Endodermal cell (in vitro differentiated cells): ENCODE results near the gene PTPRN2. TPM values are rescaled to one million over a fixed set of nuclear protein-coding genes. Genes with fewer than 3 reads are reported as not detected.

Experiments
- DNase-seq: peaks from one replicate; pipeline ENCODE4 v3.0.0-alpha.2; 2017
- H3K27ac ChIP-seq: 2 replicates; pipeline ENCODE4 v1.5.1; 2013; ENCODE audit warnings: mild to moderate bottlenecking, low read depth, low read length, moderate library complexity
- H3K27me3 ChIP-seq: 2 replicates; pipeline ENCODE4 v1.6.1; 2013; ENCODE audit warnings: mild to moderate bottlenecking, low read length, moderate library complexity; ENCODE audit not compliant: insufficient read depth, control insufficient read depth, poor library complexity, severe bottlenecking
- H3K36me3 ChIP-seq: 2 replicates; pipeline ENCODE4 v1.7.0; 2013; ENCODE audit warnings: mild to moderate bottlenecking, low read length, moderate library complexity; ENCODE audit not compliant: control insufficient read depth, insufficient read depth
- H3K4me1 ChIP-seq: one replicate; pipeline ENCODE4 v1.7.0; 2013; ENCODE audit warnings: low read length; ENCODE audit not compliant: control insufficient read depth, insufficient read depth
- H3K4me3 ChIP-seq: 2 replicates; pipeline ENCODE4 v1.5.1; 2013; ENCODE audit warnings: mild to moderate bottlenecking, low read length, moderate library complexity
- H3K9ac ChIP-seq: 2 replicates; pipeline ENCODE4 v1.6.1; 2013; ENCODE audit warnings: mild to moderate bottlenecking, low read length, moderate library complexity; ENCODE audit not compliant: poor library complexity, severe bottlenecking; ENCODE audit errors: extremely low read depth
- H3K9me3 ChIP-seq: 2 replicates; pipeline ENCODE4 v1.6.1; 2013; ENCODE audit warnings: mild to moderate bottlenecking, low read length, moderate library complexity; ENCODE audit not compliant: control insufficient read depth
- H3K27ac Mint-ChIP-seq: 2 replicates; pipeline ENCODE4 v1.8.0; 2020; ENCODE audit warnings: mixed read lengths
- H3K27me3 Mint-ChIP-seq: 2 replicates; pipeline ENCODE4 v1.8.0; 2021; ENCODE audit warnings: mild to moderate bottlenecking, mixed read lengths; ENCODE audit not compliant: insufficient read depth
- H3K36me3 Mint-ChIP-seq: 2 replicates; pipeline ENCODE4 v1.8.0; 2020; ENCODE audit warnings: low read depth, mixed read lengths
- H3K4me1 Mint-ChIP-seq: 2 replicates; pipeline ENCODE4 v1.8.0; 2020; ENCODE audit warnings: mixed read lengths
- H3K4me3 Mint-ChIP-seq: 2 replicates; pipeline ENCODE4 v1.8.0; 2020; ENCODE audit warnings: mild to moderate bottlenecking, moderate library complexity, mixed read lengths
- H3K9me3 Mint-ChIP-seq: 2 replicates; pipeline ENCODE4 v1.8.0; 2020; ENCODE audit warnings: mild to moderate bottlenecking, mixed read lengths
- CTCF ChIP-seq: fragments of 200-600 bp; sonication (generic); conservative IDR thresholded peaks from 2 replicates; pipeline ENCODE4 v1.5.0; 2021; ENCODE audit warnings: antibody characterized with exemption, mild to moderate bottlenecking
- WGBS, 2 experiments: methylation state at CpG; one replicate each; pipeline versions ENCODE4 v1.1.5 to v1.1.7; 2013; ENCODE audit warnings: missing lambda C conversion rate in 2 of 2, mixed read lengths in 1 of 2; ENCODE audit not compliant: insufficient coverage in 1 of 2, insufficient read length in 1 of 2; 5-methylcytosine and 5-hydroxymethylcytosine counted together
- total RNA-seq, 2 donors: library from RNA; stranded (reverse); fragmentation: NEBNext Ultra II Directional in 1 of 2; extraction: Animal tissue kit (Norgen Biotek cat#: 25700) in 1 of 2; gene quantifications; 2 replicates in 1 of 2; 3 replicates in 1 of 2; pipeline ENCODE4 v1.2.1, GENCODE V29; 2021

The PTPRN2 gene
- total RNA-seq, 2 donors from 2014 or later, result 0.69 to 1.2 TPM

DNA sequence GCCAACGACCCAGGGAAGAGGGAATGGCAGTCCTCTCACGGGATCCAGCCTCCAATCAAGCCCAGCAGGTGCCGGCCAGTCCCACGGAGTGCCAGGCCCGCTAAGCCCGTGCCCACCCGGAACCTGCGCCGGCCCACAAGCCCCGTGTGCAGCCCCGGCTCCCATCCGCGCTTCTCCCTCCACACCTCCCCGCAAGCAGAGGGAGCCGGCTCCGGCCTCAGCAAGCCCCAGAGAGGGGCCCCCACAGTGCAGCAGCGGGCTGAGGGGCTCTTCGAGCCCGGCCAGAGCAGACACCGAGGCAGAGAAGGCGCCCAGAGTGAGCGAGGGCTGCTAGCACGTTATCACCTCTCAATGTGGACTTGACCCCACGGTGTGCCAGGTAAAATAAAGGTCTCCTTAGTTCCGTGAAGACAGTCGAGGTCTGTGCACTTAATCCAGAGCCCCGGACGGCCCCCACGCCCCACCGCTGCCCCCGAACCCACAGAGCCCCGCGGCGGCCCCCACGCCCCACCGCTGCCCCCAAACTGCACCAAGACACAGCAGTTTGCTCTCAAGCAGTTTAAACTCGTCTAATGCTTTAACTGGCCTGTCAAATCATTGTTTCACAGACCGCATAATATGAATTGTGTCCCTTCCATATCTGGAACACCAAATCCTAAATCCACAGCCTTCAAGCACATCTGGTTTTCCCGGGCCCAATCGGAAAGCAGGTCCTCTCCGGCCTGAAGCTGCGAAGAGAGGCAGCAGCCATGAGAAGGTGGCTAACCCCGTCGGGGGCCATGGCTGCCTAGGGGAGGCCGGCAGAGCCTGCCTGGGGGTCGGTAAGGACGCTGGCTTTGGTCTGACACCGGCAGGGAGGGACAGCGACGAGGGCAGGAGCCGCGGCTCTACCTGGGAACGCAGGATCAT is 307.8 kb downstream of the PTPRN2 start:
- WGBS, 2 experiments, result 71 to 81% methylated on average over 22 to 53 of the region's 53 CpGs
- Histone ChIP-seq H3K9ac (no peak overlapping the region), H3K27me3 (no peaks in the 10 kb centered on the region), H3K4me1 (no peaks in the 10 kb centered on the region), H3K27ac (no peak overlapping the region), H3K36me3 (no peaks in the 10 kb centered on the region), H3K9me3 (peaks cover 54% of the 10 kb centered on the region), H3K4me3 (no peak overlapping the region)
- no peak for DNase-seq
- Mint-ChIP-seq H3K9me3 (peaks cover 1% of the 10 kb centered on the region), H3K36me3 (no peaks in the 10 kb centered on the region), H3K27me3 (no peaks in the 10 kb centered on the region), H3K4me1 (no peaks in the 10 kb centered on the region), H3K27ac (no peak overlapping the region), H3K4me3 (no peak overlapping the region)
- no peak for TF ChIP-seq CTCF

- H3K27ac Mint-ChIP-seq, result no peak overlapping the region
- Histone ChIP-seq H3K4me1 (no peaks in the 10 kb centered on the region), H3K27me3 (no peaks in the 10 kb centered on the region), H3K9me3 (peaks cover 48% of the 10 kb centered on the region), H3K27ac (no peak overlapping the region), H3K9ac (no peak overlapping the region), H3K36me3 (no peaks in the 10 kb centered on the region), H3K4me3 (no peak overlapping the region)
- H3K9me3 Mint-ChIP-seq, result peaks cover 9% of the 10 kb centered on the region
- no peaks in the 10 kb centered on the region for H3K36me3 Mint-ChIP-seq
- no peaks in the 10 kb centered on the region for H3K4me1 Mint-ChIP-seq
- TF ChIP-seq CTCF, result no peak
- WGBS, 2 experiments, result 65 to 69% methylated on average over 8 to 9 of the region's 9 CpGs
- no peaks in the 10 kb centered on the region for H3K27me3 Mint-ChIP-seq
- DNase-seq, result no peak
- no peak overlapping the region for H3K4me3 Mint-ChIP-seq
These were observed 308.8 kb downstream of the PTPRN2 start for GRCh38 chr7:158278745-158279320.

- Mint-ChIP-seq H3K27ac (no peak overlapping the region), H3K27me3 (no peaks in the 10 kb centered on the region), H3K36me3 (no peaks in the 10 kb centered on the region), H3K4me1 (no peaks in the 10 kb centered on the region), H3K9me3 (peaks cover 16% of the 10 kb centered on the region), H3K4me3 (no peak overlapping the region)
- Histone ChIP-seq H3K4me3 (no peak overlapping the region), H3K4me1 (no peaks in the 10 kb centered on the region), H3K27ac (no peak overlapping the region), H3K9me3 (peaks cover 41% of the 10 kb centered on the region), H3K9ac (no peak overlapping the region), H3K27me3 (no peaks in the 10 kb centered on the region), H3K36me3 (no peaks in the 10 kb centered on the region)
- DNase-seq, result no peak
- no peak for TF ChIP-seq CTCF
- WGBS, 2 experiments, result 75 to 81% methylated on average over 17 to 29 of the region's 29 CpGs
These were observed 310.1 kb downstream of the PTPRN2 start for GRCh38 chr7:158277219-158278141.
